GM18861 (cell line): ENCODE measurements around the gene KIF24.
"Not testable (repeated sequence)": the region's sequence is repeated elsewhere in the genome, so short reads cannot be mapped to it uniquely, and the experiment has no call there.

Source experiments
- ATAC-seq: cut with Tn5 transposase; IDR thresholded peaks from one replicate; pipeline ENCODE4 v1.9.1; 2021; ENCODE audit not compliant: unreplicated experiment

KIF24 gene

GRCh38 chr9:34328987-34329832 lies at the start of gene KIF24, which contains the start of gene NUDT2:
TSS of gene KIF24 (minus strand) at chr9:34329268. CDS start at chr9:34311346, 17,922 bp downstream.
TSS of gene NUDT2 (plus strand) at chr9:34329569. CDS start at chr9:34339040, 9,471 bp downstream.
- ATAC-seq = peak; percentile 88

- ATAC-seq = no peak
Measured at GRCh38 chr9:34378376-34379060, 49.5 kb upstream of the KIF24 start.

DNA sequence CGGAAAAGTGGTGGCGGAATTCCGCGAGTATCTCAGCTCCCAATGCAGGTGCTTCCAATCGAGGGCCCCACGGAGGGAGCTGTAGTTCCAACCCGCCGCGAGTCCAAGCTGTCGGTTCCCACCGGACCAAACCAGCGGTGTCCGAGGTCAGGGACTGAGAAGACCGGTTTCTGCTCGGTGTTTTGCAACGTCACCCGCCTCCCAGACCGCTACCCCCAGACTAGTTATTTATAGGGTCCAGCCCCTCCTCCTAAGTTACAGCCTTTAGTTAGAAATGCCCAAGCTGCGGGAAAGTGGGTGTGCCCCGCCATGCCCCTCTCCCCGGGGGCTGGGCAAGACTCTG lies 48.3 kb upstream of the KIF24 start:
- ATAC-seq = no peak

- peak; percentile 83 for ATAC-seq
Measured at GRCh38 chr9:34376596-34377403, 47.7 kb upstream of the KIF24 start, which contains the start of gene MYORG. TSS of gene MYORG (minus strand) at chr9:34376898. CDS start at chr9:34372943, 3,955 bp downstream.

DNA sequence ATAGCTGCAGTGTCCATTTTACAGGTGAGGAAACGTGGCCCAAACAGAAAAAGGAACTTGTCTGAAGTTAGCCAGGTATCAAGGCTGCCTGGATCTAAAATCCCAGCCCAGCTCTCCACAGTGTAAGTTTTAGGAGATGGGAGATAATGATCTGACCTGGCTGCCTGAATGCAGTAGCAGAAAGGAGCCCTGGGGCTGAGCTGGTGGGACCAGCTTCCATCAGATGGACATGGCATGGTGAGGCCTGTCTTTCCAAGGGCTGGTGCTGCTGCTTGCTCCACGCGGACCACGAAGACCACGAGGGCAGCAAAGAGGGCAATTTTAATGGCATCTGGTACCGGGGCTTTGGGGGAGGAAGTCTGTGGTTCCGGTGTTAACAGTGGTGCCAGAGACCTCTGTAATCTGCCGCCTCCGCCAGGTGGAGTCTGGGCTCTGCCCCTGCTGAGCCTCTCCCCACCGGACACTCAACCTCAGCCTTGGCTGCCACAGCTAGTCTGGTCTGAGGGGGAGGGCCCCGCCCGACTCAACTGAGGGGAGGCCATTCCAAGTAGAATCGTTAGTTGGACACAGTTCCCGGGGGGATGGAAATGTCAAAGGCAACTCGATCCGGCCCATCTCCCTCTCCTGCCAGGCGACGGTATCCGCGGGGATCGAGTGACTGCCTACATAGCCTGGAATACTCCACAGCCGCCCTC lies 47.0 kb upstream of the KIF24 start:
- peak; percentile 30 for ATAC-seq

GRCh38 chr9:34374905-34375552 lies 46.0 kb upstream of the KIF24 start:
- ATAC-seq = no peak

DNA sequence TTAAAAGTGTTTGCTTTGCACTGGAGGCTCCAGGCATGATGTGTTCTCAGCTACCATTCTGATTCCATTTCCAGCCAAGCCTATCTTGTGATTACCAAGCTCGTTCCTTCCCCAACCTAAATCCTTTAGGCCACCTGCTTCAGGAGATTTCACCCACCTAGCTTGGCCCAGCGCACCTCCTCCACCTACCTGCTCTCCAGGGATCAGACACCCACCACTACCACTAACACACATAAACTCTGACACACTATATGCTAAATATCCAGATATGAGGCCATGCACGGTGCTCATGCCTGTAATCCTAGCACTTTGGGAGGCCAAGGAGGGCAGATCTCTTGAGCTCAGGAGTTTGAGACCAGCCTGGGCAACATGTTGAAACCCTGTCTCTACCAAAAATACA lies 45.3 kb upstream of the KIF24 start:
- no peak for ATAC-seq

- no peak for ATAC-seq
Measured at GRCh38 chr9:34373749-34374148, 44.7 kb upstream of the KIF24 start.

GRCh38 chr9:34372467-34373011 lies 43.5 kb upstream of the KIF24 start:
- ATAC-seq = no peak

DNA sequence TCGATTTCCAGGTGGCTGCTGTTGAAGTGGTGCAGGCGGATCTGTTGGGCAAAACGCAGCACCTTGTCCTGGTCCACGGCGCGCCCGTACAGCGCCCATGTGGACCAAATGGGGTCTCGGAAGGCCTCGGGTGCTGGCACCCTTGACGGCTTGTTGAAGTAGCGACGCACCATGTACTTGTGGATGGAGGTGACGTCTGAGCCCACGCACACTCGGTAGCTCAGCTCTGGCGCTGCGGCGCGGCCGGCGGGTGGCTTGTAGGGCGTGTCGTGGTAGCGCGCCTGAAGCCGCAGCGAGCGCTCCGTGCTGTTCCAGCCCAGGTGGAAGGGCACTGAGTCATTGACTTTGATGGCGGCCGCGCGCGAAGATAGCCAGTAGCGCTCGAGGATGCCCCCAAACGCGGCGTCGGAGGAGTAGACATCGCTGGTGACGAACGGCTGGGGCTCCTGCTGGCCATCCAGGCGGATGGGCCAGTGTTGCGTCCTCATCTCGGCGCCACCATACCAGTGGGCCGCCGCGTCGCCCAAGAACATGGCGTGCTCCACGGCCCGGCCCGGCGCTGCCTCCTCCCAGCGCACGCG lies 42.9 kb upstream of the KIF24 start:
- no peak for ATAC-seq

DNA sequence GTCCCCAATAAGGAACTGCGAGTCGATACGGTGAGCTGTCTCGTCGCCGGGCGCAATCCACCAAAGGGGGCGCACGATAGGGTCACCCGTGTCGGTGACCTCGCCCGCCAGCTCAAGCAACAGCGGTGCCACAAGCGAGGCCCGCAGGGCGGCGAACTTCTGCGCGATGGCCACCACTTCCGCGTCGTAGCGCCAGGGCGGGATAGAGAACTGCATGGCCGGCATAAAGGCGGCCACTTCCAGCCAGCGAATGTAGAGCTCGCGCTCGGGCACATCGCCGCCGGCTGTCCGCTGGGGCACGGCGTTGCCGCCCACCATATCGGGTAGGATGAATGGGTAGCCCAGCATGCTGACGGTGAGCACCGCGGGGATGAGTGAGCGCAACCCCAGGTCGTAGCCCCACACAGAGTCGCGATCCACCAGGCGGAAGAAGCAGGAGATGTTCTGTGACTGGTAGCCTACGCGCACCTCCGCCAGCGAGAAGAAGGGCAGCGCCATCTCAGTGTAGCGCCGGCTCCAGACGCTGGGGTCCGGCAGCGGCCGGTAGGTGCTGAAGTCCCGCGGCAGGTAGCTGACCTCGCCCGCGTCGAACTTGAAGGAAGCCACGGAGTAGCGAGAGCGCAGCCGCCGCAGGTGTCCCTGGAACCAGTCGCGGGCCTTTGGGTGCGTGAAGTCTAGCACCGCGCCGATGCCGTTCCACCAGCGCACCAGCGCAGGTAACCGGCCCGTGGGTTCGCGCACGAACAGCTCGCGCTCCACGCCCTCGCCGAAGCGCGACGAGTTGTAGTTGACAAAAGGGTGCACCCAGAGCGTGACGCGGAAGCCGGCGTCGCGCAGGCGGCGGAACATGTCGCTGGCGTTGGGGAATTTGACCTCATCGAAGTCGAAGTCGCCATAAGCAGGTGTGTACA lies 42.2 kb upstream of the KIF24 start:
- no peak for ATAC-seq

DNA sequence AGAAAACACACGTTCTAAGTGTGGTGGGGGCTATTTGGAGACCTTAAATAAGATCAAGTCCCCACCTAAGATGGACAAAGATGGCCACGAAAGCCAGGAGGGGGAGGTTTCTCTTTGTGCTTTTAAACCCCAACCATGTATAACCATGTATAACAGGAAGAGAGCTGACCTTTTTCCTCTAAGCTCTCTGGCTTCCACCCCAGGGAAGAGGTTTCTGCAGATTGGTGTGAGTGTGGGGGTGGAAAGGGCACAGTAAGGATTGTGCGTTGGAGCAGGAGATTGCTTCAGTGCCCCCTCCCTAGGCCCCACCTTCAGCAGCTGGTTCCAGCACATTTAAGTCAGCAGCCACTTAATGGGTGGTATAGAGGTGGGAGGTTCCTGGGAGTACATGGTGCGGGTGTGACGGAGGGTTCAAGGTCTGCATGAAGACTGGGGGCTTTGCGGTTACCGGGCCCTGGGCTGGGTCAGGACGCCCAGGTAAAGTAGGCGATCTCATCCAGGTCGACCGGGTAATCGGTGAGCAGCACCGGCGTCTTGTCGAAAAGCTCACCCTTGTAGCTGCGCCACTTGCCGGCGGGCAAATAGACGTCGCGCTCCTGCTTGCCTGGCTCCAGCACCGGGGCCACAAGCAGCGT lies 41.4 kb upstream of the KIF24 start:
- no peak for ATAC-seq

- ATAC-seq = no peak
Measured at GRCh38 chr9:34369636-34370035, 40.6 kb upstream of the KIF24 start.

- not testable (repeated sequence) for ATAC-seq
Measured at GRCh38 chr9:34368796-34369195, 39.7 kb upstream of the KIF24 start.

DNA sequence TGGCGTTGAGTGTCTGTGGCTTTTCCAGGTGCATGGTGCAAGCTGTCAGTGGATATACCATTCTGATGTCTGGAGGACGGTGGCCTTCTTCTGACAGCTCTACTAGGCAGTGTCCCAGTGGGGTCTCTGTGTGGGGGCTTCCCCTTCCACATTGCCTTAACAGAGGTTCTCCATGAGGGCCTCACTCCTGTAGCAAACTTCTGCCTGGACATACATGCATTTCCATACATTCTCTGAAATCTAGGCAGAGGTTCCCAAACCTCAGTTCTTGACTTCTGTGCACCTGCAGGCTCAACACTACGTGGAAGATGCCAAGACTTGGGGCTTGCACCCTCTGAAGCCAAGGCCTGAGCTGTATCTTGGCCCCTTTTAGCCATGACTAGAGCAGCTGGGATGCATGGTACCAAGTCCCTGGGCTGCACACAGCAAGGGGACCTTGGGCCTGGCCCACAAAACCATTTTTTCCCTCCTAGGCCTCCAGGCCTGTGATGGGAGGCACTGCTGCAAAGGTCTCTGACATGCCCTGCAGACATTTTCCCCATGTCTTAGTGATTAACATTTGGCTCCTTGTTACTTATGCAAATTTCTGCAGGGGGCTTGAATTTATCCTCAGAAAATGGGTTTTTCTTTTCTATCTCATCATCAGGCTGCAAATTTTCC lies 38.8 kb upstream of the KIF24 start:
- ATAC-seq = not testable (repeated sequence)

DNA sequence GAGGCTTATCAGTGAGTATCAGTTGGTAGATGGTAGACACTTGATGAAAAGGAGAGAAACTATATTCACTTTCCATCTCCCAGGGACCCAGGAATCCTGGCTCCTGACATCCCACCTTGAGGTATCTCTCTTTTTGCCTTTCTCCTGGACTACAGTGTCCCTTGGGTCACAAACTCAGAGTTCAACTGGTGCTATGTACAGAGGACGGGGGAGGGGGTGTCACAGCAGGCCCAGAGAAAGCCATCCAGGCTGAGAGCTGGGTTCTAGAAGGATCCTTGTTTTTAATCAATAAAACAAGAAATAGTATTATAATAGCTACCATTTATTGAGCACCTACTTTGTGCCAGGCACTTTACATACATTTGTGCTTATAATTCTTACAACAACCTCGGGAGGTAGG lies 37.3 kb upstream of the KIF24 start:
- no peak for ATAC-seq

GRCh38 chr9:34365282-34365681 lies 36.2 kb upstream of the KIF24 start:
- no peak for ATAC-seq
